ENCODE data around the gene KRTAP10-9.
"Not testable (repeated sequence)": the region's sequence is repeated elsewhere in the genome, so short reads cannot be mapped to it uniquely, and the experiment has no call there.

Gene KRTAP10-9

GRCh38 chr21:44643741-44644310 is 16.9 kb downstream of the KRTAP10-9 start:
- Histone ChIP-seq H3K4me3 (ENCODE audit: low read length) (no peak overlapping the region), H3K36me3 (ENCODE audit: control insufficient read depth, insufficient read depth, low read length) (no peaks in the 10 kb centered on the region), H2AK5ac (ENCODE audit: low read length) (no peak overlapping the region), H3K4ac (ENCODE audit: low read depth, low read length) (no peak overlapping the region), H3K4me2 (ENCODE audit: low read length) (no peak overlapping the region), H3K56ac (ENCODE audit: low read length) (no peak overlapping the region), H2BK120ac (ENCODE audit: low read depth, low read length) (no peak overlapping the region), H4K8ac (ENCODE audit: low read depth, low read length) (no peak overlapping the region), H3K79me2 (ENCODE audit: control insufficient read depth, insufficient read depth, low read length) (no peaks in the 10 kb centered on the region), H3K9ac (ENCODE audit: low read length) (no peak overlapping the region), H3K18ac (ENCODE audit: low read length) (no peak overlapping the region), H2BK15ac (replicated peaks; ENCODE audit: low read depth) (no peak overlapping the region), H2BK5ac (ENCODE audit: low read length) (no peak overlapping the region), H3K23ac (ENCODE audit: low read length) (no peak overlapping the region), H3K4me1 (ENCODE audit: control insufficient read depth, low read depth, low read length) (no peaks in the 10 kb centered on the region), H4K5ac (ENCODE audit: low read length) (no peak overlapping the region), H3K27me3 (ENCODE audit: insufficient read depth, low read length, poor library complexity) (no peaks in the 10 kb centered on the region), H3K27ac (ENCODE audit: low read depth, low read length) (no peak overlapping the region), H3K79me1 (ENCODE audit: low read length) (no peaks in the 10 kb centered on the region)
- no peak for DNase-seq
- no CpG with 5 or more reads among the region's 14 CpGs for WGBS (ENCODE audit: extremely low coverage, insufficient coverage, low lambda C conversion rate)

- Histone ChIP-seq H3K4me1 (ENCODE audit: control insufficient read depth, low read depth, low read length) (no peaks in the 10 kb centered on the region), H4K8ac (ENCODE audit: low read depth, low read length) (no peak overlapping the region), H3K27me3 (ENCODE audit: insufficient read depth, low read length, poor library complexity) (no peaks in the 10 kb centered on the region), H3K4me3 (ENCODE audit: low read length) (no peak overlapping the region), H3K27ac (ENCODE audit: low read depth, low read length) (no peak overlapping the region), H2AK5ac (ENCODE audit: low read length) (no peak overlapping the region), H4K5ac (ENCODE audit: low read length) (no peak overlapping the region), H3K9ac (ENCODE audit: low read length) (no peak overlapping the region), H3K79me1 (ENCODE audit: low read length) (no peaks in the 10 kb centered on the region), H3K23ac (ENCODE audit: low read length) (no peak overlapping the region), H3K36me3 (ENCODE audit: control insufficient read depth, insufficient read depth, low read length) (no peaks in the 10 kb centered on the region), H3K4me2 (ENCODE audit: low read length) (no peak overlapping the region), H2BK5ac (ENCODE audit: low read length) (no peak overlapping the region), H3K56ac (ENCODE audit: low read length) (no peak overlapping the region), H2BK15ac (replicated peaks; ENCODE audit: low read depth) (no peak overlapping the region), H3K79me2 (ENCODE audit: control insufficient read depth, insufficient read depth, low read length) (no peaks in the 10 kb centered on the region), H3K4ac (ENCODE audit: low read depth, low read length) (no peak overlapping the region), H3K18ac (ENCODE audit: low read length) (no peak overlapping the region), H2BK120ac (ENCODE audit: low read depth, low read length) (no peak overlapping the region)
- DNase-seq = no peak
- WGBS (ENCODE audit: extremely low coverage, insufficient coverage, low lambda C conversion rate) = no CpG with 5 or more reads among the region's 2 CpGs
Observed at GRCh38 chr21:44644878-44645277, 18.0 kb downstream of the KRTAP10-9 start.

- not testable (repeated sequence) for H3K36me3 ChIP-seq (ENCODE audit: control insufficient read depth, insufficient read depth, low read length); H3K4me1 ChIP-seq (ENCODE audit: control insufficient read depth, low read depth, low read length); H3K27me3 ChIP-seq (ENCODE audit: insufficient read depth, low read length, poor library complexity); H4K5ac ChIP-seq (ENCODE audit: low read length); H3K9ac ChIP-seq (ENCODE audit: low read length); H4K8ac ChIP-seq (ENCODE audit: low read depth, low read length); H3K27ac ChIP-seq (ENCODE audit: low read depth, low read length); H3K4me2 ChIP-seq (ENCODE audit: low read length); H2BK120ac ChIP-seq (ENCODE audit: low read depth, low read length); H3K79me2 ChIP-seq (ENCODE audit: control insufficient read depth, insufficient read depth, low read length); H2BK5ac ChIP-seq (ENCODE audit: low read length); H3K4ac ChIP-seq (ENCODE audit: low read depth, low read length); H3K4me3 ChIP-seq (ENCODE audit: low read length); H3K23ac ChIP-seq (ENCODE audit: low read length); DNase-seq; H3K18ac ChIP-seq (ENCODE audit: low read length); H2BK15ac ChIP-seq (replicated peaks; ENCODE audit: low read depth); H2AK5ac ChIP-seq (ENCODE audit: low read length); H3K79me1 ChIP-seq (ENCODE audit: low read length)
- no CpG with 5 or more reads among the region's 21 CpGs for WGBS (ENCODE audit: extremely low coverage, insufficient coverage, low lambda C conversion rate)
- peak within 1 kb of the TSS; percentile 19 for H3K56ac ChIP-seq (ENCODE audit: low read length)
Observed at GRCh38 chr21:44646366-44647221, 19.7 kb downstream of the KRTAP10-9 start, which contains the start of gene KRTAP10-11. Gene KRTAP10-11, plus strand, starts transcription at chr21:44646414. Its CDS starts 45 bp downstream, at chr21:44646459.

DNA sequence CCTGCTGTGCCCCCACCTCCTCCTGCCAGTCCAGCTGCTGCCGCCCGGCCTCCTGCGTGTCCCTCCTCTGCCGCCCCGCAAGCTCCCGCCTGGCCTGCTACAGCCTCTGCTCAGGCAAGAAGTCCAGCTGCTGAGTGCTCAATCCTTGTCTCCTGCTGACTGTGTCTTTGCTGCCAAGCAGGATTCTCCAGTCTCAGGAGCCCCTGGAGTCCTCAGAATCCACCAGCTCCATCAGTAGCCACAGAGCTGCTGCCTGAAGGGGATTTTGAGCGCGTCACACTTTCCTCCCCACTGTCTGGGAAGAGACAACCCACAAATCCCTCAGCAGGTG is 20.3 kb downstream of the KRTAP10-9 start:
- Histone ChIP-seq H2BK120ac (ENCODE audit: low read depth, low read length) (no peak overlapping the region), H3K27me3 (ENCODE audit: insufficient read depth, low read length, poor library complexity) (no peaks in the 10 kb centered on the region), H3K79me1 (ENCODE audit: low read length) (no peaks in the 10 kb centered on the region), H3K36me3 (ENCODE audit: control insufficient read depth, insufficient read depth, low read length) (no peaks in the 10 kb centered on the region), H2BK5ac (ENCODE audit: low read length) (no peak overlapping the region), H2AK5ac (ENCODE audit: low read length) (no peak overlapping the region), H3K23ac (ENCODE audit: low read length) (no peak overlapping the region), H3K4ac (ENCODE audit: low read depth, low read length) (no peak overlapping the region), H3K4me2 (ENCODE audit: low read length) (no peak overlapping the region), H3K4me1 (ENCODE audit: control insufficient read depth, low read depth, low read length) (no peaks in the 10 kb centered on the region), H3K27ac (ENCODE audit: low read depth, low read length) (no peak overlapping the region), H2BK15ac (replicated peaks; ENCODE audit: low read depth) (no peak overlapping the region), H3K56ac (ENCODE audit: low read length) (no peak overlapping the region), H3K9ac (ENCODE audit: low read length) (no peak overlapping the region), H3K4me3 (ENCODE audit: low read length) (no peak overlapping the region), H4K5ac (ENCODE audit: low read length) (no peak overlapping the region), H3K79me2 (ENCODE audit: control insufficient read depth, insufficient read depth, low read length) (no peaks in the 10 kb centered on the region), H4K8ac (ENCODE audit: low read depth, low read length) (no peak overlapping the region), H3K18ac (ENCODE audit: low read length) (no peak overlapping the region)
- WGBS (ENCODE audit: extremely low coverage, insufficient coverage, low lambda C conversion rate) = no CpG with 5 or more reads among the region's 8 CpGs
- DNase-seq = no peak

DNA sequence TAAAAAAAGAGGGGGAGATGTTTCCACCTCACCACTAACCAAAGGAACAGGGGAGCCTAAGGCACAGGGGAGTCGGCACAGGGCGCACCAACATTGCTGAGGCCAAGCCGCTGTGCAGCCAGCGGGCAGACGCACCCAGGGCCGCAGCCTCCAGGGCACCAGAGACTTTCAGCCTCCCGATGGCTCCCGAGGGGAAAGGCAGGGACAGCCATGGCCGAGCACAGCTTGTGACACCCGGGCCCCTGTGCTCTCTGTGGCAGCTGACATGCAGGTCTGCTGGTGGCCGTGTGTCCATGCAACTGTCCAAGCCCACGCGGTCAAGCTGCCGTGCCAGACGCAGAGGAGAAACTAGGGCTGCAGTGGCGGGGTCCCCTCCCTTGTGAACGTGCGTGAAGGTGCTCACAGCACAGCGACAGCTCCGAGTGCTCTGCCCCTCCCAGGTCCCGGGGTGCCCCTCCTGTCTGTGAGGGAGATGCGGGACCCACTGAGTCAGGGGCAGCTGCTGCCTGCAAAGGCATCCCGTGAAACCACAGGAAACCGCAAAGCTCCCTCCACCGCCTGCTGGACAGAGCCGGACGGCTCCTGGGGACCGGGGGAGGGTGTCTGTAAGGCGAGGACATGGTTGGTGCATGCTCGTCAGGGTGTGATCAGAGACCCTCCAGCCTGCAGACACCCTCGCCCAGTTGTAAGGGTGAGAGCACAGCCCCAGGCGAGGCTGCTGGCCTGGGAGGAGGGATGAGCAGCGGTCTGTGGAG is 21.8 kb downstream of the KRTAP10-9 start:
- H3K79me2 ChIP-seq (ENCODE audit: control insufficient read depth, insufficient read depth, low read length) = no peaks in the 10 kb centered on the region
- no peaks in the 10 kb centered on the region for H3K27me3 ChIP-seq (ENCODE audit: insufficient read depth, low read length, poor library complexity)
- H3K79me1 ChIP-seq (ENCODE audit: low read length) = no peaks in the 10 kb centered on the region

More for the DNA sequence above, 21.8 kb downstream of the KRTAP10-9 start:
- Histone ChIP-seq H3K4me1 (ENCODE audit: control insufficient read depth, low read depth, low read length) (no peaks in the 10 kb centered on the region), H2BK15ac (replicated peaks; ENCODE audit: low read depth) (no peak overlapping the region), H4K5ac (ENCODE audit: low read length) (no peak overlapping the region), H3K36me3 (ENCODE audit: control insufficient read depth, insufficient read depth, low read length) (no peaks in the 10 kb centered on the region), H3K23ac (ENCODE audit: low read length) (no peak overlapping the region), H3K27ac (ENCODE audit: low read depth, low read length) (no peak overlapping the region), H3K18ac (ENCODE audit: low read length) (no peak overlapping the region), H2AK5ac (ENCODE audit: low read length) (no peak overlapping the region), H2BK5ac (ENCODE audit: low read length) (no peak overlapping the region), H3K4ac (ENCODE audit: low read depth, low read length) (no peak overlapping the region), H3K4me3 (ENCODE audit: low read length) (no peak overlapping the region), H2BK120ac (ENCODE audit: low read depth, low read length) (no peak overlapping the region), H4K8ac (ENCODE audit: low read depth, low read length) (no peak overlapping the region), H3K9ac (ENCODE audit: low read length) (no peak overlapping the region), H3K4me2 (ENCODE audit: low read length) (no peak overlapping the region), H3K56ac (ENCODE audit: low read length) (no peak overlapping the region)
- DNase-seq = no peak
- no CpG with 5 or more reads among the region's 33 CpGs for WGBS (ENCODE audit: extremely low coverage, insufficient coverage, low lambda C conversion rate)
